Measurements from ENCODE around the gene SPARCL1.

GRCh38 chr4:87499403-87500091, 29.6 kb downstream of the SPARCL1 start:
- TF ChIP-seq EZH2 (optimal IDR thresholded peaks at IDR 0.05; ENCODE audit: low read depth, low read length) (no peak), CTCF (IDR thresholded peaks at IDR 0.05; ENCODE audit: low read length) (no peak), EZH2phosphoT487 (IDR thresholded peaks at IDR 0.05; ENCODE audit: low read length) (no peak)

All from MM.1S (cell line).